GM19099 (cell line): ENCODE data around the gene SULF2.

Experiments used
- POLR2A ChIP-seq: IDR thresholded peaks from 3 replicates; pipeline ENCODE4 v1.6.1; 2011; ENCODE audit warnings: low read depth; ENCODE audit not compliant: insufficient read length; ENCODE audit errors: extremely low read depth

Gene SULF2

GRCh38 chr20:47724396-47724795, 60.9 kb downstream of the SULF2 start:
- TF ChIP-seq POLR2A, result no peak

DNA sequence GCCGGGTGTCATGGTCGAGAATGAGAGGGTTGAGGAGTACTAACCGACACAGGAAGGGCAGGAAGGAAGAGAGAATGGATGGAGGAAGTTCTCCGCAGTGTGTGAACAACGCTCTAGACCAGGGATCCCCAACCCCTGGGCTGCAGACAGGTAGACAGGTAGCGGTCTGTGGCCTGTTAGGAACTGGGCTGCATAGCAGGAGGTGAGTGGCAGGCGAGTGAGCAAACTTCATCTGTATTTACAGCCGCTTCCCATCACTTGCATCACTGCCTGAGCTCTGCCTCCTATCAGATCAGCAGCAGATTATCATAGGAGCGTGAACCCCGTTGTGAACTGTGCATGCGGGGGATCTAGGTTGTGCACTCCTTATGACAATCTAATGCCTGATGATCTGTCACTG, 62.0 kb downstream of the SULF2 start:
- TF ChIP-seq POLR2A, result no peak

GRCh38 chr20:47720636-47721427, 64.4 kb downstream of the SULF2 start:
- no peak for TF ChIP-seq POLR2A

DNA sequence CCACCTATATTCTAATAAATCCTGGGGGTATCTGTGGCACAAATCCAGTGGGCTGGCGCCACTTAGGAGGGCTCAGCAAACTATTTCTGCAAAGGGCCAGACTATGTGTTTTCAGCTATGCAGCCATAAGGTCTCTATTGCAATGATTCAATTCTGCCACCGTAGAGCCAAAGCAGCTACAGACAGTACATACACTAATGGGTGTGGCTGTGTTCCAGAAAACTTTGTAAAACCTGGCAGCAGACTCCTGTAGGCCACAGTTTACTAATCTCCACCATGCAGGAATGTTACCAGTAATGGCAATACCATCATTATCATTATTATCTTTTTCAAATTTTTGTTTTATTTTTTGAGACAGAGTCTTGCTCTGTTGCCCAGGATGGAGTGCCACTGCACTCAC, 65.7 kb downstream of the SULF2 start:
- TF ChIP-seq POLR2A, result no peak

GRCh38 chr20:47719211-47719610, 66.1 kb downstream of the SULF2 start:
- no peak for TF ChIP-seq POLR2A

- TF ChIP-seq POLR2A, result no peak
These were observed 66.9 kb downstream of the SULF2 start for GRCh38 chr20:47718398-47718797.

DNA sequence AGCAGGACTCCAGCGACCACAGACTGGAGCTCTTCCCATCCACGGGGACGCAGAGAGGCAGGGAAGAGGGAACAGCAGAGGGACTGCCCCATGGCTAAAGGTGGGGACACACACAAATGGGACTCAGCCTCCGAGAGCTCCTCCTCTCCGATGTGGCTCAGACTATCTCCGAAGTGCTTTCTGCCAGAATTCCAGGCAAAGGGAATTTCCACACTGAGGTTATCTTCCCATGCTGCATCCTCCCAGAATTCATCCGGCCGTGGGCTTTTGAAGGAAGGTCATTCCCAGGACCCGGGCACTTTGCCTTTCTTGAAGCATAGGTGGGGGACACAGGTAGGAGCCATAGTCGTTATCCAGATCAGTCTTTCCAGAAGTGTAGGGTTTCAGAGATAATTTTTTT, 67.9 kb downstream of the SULF2 start:
- no peak for TF ChIP-seq POLR2A

- no peak for TF ChIP-seq POLR2A
These were observed 71.3 kb downstream of the SULF2 start for GRCh38 chr20:47713878-47714450.

DNA sequence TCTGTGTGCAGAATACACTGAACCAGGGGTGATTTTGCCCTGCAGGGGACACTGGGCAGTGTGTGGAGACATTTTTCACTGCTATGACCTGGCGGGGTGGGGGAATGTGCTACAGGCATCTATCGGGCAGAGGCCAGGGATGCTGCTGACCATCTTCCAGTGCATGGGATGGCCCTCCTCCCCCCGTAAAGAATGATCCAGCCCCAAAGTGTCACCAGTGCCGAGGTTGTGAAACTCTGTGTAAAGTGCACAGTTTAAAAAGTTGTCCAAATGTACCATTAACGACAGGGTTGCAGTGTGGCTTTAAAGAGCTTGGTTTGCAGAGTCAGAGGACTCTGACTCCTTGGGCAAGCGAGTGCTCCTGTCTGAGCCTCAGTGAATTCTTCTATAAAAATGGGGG, 72.1 kb downstream of the SULF2 start:
- TF ChIP-seq POLR2A, result no peak

- no peak for TF ChIP-seq POLR2A
These were observed 74.1 kb downstream of the SULF2 start for GRCh38 chr20:47711046-47711752.

DNA sequence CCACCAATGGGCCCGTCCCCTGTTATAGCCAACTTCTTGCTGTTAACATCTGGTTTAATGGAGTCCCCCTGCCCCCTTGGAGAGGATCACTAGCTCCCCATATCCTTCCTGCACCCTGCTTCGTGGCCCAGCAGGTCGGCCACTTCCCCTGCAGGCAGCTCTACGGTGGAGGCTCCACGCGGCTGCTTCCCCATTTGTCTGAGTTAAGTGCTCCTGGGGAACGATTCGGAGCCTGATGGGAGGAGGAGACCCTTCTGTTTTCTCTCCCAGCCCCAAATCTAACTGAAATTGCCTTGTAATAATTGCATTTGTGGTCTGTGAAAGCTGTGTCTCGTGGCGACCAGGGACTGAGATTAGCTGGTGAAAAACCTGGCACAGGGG, 74.6 kb downstream of the SULF2 start:
- TF ChIP-seq POLR2A, result no peak

GRCh38 chr20:47708953-47709833, 76.1 kb downstream of the SULF2 start:
- no peak for TF ChIP-seq POLR2A

DNA sequence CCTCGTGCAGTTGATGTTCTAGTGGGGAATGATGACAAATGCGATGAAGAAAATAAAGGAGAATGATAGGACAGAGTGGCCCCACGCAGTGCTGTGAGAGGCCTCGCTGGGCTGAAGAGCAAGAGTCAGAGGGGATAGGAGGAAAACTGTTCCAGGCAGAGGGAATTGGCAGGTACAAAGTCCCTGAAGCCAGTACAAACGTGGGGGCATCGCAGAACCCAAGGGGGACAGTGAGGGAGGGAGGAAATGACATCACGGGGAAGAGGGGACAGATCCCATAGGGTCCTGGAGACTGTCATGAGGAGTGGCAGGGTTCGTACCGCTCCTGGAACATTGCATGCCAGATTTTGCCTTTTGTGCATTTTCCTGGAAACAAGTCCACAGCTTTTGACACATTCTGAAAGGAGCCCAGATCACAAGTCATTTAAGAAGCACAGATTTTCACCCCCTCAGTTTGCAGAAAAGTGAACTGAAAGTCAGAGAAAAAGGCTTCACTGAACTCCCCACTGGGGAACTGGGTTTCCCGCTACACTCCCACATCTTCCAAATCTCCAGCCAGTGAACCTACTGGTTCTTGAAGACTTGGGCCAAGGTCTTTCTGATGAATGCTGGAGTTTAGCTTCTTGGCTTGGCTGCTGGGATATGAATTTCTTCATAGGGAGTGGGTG, 77.0 kb downstream of the SULF2 start:
- TF ChIP-seq POLR2A, result no peak

- TF ChIP-seq POLR2A, result no peak
These were observed 78.9 kb downstream of the SULF2 start for GRCh38 chr20:47706345-47706744.

DNA sequence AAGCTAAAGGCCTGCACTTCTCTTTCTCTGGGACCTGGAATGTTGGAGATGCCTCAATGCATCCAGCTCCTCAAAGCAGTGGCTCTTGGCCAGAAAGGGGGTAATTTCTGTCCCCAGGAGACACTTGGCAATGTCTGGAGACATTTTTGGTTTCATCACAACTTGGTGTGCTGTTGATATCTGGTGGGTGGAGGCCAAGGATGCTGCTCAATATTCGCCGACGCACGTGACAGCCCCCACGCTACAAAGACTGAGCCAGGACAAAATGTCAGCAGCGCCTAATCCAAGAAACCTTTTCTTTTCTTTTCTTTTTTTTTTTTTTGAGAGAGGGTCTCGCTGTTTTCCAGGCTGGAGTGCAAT, 79.8 kb downstream of the SULF2 start:
- TF ChIP-seq POLR2A, result no peak
